KBM-7 (cell line): ENCODE data around the gene ABHD14A.
A peak's percentile ranks its signal among the peaks of the same experiment; 100 is the strongest.

Experiments
- DNase-seq: peaks from one replicate; pipeline ENCODE4 v3.0.0-alpha.2; 2015
- in situ Hi-C: fragments of 300-500 bp; cut with MboI; formaldehyde crosslinking; loops from 2 replicates; pipeline ENCODE4 v1.14.3; 2020; ENCODE audit warnings: low sequenced_read_pairs, low pct_unique_long_range_greater_than_20kb, mixed read lengths

The ABHD14A gene

DNA sequence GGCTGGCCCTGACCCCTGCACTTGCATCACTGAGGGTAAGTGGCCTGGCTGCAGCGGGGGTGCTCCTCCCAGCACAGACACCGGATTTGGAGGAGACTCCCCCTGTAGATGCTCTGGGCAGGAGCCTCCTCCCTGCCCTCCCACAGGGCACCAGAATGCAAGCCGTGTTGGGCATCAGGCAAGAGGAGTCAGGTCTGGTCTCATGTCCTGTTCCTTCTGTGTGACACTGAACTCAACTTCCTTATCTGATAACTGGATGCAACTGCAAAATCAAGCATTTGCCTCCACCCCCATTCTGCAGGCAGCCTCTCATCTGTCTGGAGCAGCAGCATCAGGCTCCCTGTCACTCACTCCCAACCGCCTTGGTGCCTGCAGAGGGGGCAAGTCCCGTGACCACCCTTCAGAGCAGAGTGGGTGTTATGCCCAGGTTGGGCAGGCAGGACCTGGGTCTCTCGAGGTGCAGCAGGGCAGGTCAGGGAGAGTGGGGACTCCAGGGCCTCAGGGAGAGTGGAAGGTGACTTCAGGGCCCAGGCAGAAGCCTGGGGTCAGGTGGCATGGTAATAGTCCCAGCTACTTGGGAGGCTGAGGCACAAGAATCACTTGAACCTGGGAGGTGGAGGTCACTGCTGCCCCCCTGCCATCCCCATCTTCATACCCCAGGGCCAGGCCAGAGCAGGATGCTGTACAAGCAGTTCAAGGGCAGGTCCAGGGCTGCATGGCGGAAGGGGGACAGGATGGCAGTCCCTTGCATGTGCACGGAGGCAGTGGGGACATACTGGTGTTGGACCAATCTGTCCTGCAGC, 31.4 kb downstream of the ABHD14A start:
- in situ Hi-C loops = loop anchor here (10.0 kb wide), 1 partner anchor 129 kb away; no protein-coding TSS in a partner anchor
- DNase-seq = peak; percentile 55

DNA sequence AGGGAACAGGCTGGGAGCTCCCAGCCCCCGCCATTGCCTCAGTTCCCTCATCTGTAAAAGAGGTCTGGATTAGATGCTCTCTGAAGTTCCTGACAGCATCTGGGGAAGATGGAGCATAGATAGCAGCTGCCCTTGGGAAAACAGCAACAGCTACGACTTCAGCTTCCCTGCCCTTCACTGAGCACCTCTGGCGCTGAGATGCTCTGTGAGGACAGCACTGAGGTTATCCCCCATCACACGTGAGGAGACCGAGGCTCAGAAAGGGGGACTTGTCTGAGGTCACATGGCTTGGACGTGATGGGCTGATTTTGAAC, 31.9 kb downstream of the ABHD14A start:
- in situ Hi-C loops = loop anchor here (10.0 kb wide), 1 partner anchor 128 kb away; no protein-coding TSS in a partner anchor
- no peak for DNase-seq

DNA sequence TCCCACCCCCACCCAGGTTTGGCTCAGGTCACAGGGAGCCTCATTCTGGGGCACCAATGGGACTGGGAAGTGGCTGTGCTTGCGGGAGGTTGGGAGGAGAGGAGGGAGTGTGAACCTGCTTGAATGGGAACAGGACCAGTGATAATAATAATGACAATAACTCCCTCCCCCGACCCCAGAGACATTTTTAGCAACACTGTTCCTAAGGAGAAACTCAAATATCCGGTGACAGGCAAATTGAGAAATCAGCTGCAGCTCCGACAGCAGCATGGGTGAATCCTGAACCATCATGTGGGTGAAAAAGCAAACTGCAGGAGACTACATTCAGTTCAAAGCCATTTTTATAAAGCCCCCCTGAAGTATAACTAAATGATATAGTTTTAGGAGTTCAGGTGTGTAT, 32.4 kb downstream of the ABHD14A start:
- DNase-seq = no peak
- in situ Hi-C loops = loop anchor here (10.0 kb wide), 1 partner anchor 128 kb away; no protein-coding TSS in a partner anchor

DNA sequence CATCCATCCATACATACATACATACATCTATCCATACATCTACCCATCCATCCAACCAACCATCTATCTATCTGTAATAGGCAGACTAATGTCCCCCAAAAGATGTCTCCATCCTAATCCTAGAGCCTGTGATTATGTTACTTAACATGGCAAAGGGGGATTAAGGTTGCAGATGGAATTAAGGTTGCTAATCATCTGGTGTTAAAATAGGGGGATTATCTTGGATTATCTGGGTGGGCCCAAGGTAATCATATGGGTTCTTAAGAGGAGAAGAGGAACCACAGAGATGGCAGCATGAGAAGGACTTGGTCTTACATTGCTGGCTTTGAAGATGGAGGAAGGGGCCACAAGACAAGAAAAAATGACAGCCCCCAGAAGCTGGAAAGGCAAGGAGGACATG, 35.6 kb downstream of the ABHD14A start:
- DNase-seq = no peak
- in situ Hi-C loops = no loop called here

DNA sequence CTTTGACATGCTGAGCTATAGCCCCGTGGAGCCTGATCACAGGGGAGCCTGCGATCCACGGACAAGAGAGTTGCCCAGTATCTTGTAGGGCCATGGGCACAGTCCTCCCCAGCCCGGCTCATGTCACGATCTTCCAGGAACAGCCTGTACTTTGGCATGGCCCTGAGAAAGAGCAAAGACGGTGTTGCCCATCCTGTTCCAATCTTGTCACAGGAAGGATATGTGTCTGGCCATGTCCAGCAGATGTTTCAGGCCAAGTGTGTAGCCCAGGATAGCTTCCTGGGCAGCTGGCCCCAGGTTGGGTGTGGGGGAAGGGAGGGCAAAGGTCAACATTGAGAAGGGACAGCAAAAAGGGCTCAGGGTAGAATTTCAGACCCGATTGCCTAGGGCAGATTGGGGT, 37.8 kb downstream of the ABHD14A start:
- DNase-seq = no peak
- in situ Hi-C loops = no loop called here

DNA sequence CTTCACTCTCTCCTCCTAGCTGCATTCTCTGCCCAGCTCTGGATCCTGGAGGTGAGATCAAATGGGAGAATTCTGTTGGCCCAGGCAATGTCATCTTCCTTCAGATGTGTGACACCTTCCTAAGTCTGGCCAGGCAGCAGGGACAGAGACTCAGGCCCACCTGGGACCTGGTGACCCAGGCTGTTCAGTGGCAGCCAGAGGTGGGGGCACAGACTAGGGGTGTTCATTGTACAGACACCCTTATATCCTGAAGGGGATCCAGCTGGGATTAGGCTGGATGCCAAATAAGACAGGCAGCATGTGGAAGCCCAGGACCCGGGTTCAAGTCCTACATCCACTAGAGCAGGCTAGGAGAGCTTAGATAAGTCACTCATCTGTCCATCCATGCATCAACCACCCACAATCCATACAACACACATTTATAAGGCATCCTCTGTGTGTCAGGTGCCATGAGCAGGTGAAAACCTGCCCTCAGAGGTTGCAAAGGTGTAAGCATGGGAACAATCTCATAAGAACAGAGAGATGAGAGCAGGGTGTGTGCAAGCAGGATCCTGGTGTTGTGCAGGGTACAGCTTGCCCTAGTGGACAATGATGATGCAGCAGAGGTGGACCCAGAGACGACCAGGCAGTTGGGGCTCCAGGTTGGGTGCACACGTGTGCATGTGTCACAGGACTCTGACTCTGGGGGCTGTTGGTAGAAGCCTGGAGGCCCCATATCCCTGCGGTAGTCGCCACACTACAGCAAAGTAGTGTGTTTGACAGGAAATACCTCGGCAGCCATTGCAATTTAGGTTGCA, 39.1 kb downstream of the ABHD14A start:
- in situ Hi-C loops = no loop called here
- DNase-seq = no peak

DNA sequence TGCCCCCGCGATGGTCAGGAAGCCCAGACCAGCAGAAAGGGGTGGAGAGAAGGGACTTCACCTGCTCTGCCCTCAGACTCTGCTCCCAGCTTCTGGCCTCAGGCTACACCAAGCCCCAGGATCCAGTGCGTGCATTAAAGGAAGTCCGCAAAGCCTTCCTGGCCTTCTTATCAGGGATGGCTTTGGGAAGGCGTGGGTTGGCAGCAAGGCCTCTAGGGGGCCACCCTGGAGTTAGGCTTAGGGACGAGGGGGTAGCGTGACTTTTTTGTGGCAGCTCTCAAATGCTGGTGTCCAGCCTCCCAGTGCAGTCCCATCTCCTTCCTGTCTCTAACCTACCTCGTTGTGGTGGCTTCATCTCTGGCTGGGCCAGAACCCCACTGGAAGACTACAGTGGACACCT, 39.7 kb downstream of the ABHD14A start:
- peak; percentile 39 for DNase-seq
- in situ Hi-C loops = no loop called here

DNA sequence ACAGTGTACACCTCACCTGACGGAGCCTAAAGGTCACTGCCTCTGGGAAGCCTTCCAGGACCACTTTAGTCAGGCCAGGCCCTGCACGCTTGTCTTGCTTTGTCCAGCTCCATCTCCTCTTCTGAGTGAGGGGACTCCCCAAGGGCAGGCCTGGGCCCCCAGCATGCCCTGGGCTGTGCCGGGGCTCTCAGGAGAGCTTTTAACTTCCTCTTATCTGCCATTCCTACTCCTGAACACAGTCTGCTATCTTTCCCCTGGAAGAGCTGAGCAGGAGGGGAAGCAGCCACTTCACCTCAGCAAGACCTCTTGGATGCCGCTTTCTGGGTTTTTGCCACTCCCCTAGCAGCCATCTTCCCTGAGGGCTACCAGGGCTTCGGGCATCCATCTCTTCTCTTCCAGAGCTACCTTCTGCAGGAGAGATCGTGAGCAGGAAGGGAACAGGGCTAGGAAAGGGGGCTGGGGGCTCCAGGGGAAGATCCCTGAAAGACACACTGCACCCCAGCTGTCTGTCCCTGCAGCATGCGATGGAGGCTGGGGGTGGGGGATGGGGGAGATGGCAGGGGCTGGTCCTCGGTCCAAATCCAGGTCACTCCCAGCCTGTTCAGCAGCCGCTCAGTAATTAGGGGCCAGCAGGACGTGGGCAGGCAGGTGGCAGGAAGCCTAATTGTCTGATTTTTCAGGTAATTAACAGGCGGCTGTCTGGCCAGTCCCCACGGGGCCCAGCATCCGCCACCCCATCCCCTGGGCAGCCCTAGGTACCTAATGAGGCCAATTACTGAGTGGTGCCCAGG, 40.8 kb downstream of the ABHD14A start:
- DNase-seq = peak; percentile 48
- in situ Hi-C loops = no loop called here

DNA sequence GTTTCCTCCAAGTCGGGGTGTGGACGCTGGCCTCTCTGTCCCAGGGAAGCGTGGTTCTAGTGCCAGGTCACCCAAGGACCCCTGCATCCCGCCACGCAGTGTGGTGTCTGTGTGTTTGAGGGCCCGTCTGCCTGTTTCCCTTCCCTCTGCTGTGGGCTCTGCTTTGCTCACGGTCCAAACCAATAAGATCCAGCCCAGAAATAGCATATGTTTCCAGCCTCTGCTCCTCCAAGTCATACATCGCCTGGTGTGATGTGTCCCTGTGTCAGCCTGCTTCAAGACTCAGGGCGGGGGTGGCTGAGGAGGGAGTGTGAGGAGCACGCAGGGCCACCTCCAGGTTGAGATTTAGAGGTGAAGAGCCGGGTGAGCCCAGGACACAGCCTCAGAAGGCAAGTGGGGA, 42.7 kb downstream of the ABHD14A start:
- no peak for DNase-seq
- in situ Hi-C loops = no loop called here

DNA sequence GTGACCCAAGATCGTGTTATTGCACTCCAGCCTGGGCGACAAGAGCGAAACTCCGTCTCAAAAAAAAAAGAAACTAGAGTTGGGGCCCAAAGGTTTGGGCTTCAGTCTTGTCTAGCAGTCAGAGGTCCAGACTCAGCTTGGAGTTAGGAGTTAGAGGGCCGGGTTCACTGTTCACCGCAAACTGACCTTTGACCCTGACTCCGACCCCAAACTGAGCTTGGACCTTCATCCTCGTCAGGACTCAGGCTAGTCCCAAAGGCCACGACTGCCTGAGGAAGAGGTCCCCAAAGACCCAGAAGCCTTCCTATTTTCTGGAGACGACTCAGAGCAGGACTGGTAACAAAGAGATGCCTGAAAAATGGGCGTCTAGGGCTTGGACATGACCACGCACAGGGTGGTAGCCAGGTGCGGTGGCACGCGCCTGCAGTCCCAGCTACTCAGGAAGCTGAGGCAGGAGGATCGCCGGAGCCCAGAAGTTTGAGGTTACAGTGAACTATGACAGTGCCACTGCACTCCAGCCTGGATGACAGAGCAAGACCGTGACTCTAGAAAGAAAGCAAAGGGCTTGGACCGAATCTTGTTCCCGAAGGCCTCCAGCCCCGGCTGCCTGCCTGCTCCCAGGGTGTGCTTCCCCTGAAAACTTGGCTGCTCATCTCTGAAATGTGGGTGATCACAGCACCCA, 43.6 kb downstream of the ABHD14A start:
- in situ Hi-C loops = no loop called here
- DNase-seq = no peak

DNA sequence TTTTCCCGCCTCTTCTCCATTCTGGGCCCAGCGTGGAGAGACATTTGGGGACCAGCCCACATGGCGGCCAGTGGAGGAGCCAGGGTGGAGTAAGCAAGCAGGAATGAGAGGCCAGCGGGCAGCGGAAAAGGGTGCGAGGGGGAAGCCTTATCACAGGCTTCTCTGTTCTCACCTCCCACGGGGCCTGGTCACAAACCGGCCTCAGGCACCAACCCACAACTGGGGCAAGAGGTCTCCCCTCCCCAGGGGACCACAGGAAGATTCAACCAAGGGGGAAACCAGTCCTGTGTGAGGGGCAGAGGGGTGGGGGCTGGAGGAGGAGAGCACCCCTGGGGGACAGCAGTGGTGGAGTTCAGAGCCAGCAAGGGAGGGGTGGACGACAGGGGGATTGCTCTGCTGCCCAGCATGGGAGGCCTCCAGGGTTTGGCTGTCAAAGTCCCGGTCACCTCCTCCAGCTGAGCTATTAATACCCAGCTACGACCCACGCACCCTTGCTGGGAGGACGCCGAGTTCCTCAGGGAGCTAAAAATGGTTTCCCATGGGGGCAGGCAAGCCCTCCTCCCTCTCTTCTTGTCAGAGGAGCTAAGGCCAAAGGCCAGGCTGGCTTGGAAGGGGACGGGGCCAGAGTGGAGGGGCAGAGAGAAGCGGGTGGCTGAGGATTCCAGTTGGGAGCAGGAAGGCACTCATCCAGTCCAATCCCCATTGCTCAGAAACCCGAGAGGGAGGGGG, 44.7 kb downstream of the ABHD14A start:
- DNase-seq = no peak
- in situ Hi-C loops = no loop called here

DNA sequence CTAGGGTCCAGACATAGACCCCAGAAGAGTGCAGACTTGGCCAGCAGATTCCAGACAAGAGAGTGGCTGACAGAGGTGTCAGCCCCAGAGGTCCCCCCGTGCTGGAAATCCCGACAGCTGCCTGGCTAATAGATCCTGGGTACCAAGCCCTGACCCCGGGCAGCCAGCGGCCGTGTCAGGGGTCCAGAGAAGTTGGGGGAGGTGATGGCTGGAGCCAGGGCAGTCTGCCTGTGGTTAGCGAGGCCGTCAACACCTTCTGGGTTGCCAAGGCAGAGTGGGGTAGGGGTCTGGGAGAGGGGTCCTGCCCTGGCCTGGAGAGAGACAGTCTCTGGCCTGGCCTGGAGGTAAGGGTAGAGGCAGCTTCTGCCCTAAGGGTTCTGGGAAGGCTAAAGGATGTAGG, 45.9 kb downstream of the ABHD14A start:
- no peak for DNase-seq
- in situ Hi-C loops = no loop called here

DNA sequence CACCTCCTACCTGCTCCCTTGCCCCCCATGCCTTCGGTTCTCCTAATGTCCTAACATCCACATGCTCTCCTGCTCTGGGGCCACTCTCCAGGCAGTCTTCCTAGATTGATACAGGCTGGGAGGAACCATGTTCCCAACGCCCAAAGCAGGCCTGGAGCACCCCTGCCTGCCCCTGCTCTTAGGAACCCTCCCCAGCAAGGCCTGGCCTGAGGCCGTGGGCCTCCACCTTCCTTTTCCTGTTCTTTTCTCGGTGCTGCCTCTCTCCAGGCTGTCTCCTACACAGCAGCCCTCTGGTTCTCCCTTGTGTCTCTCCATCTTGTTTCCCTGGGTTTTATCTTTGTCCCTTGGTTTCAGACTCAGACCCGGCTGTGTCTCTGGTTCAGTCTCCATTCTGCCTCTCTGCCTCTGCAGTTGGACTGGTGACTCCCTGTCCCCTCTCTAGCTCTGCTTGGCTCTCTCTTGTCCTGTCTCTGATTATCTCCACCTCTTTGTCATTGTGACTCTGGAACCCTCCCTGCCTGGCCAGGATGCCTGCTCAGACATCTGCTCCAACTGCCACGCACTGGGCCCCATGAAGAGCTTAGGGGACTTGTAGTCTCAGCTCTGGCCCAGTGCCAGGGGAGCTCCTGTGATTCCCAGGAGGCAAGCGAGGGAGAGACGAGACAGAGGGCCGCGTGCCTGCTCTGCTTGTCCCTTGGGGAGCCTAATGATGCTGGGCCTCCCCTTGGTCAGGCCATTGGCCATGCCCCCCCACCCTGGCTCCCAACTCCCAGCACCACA, 46.8 kb downstream of the ABHD14A start:
- in situ Hi-C loops = no loop called here
- DNase-seq = no peak

DNA sequence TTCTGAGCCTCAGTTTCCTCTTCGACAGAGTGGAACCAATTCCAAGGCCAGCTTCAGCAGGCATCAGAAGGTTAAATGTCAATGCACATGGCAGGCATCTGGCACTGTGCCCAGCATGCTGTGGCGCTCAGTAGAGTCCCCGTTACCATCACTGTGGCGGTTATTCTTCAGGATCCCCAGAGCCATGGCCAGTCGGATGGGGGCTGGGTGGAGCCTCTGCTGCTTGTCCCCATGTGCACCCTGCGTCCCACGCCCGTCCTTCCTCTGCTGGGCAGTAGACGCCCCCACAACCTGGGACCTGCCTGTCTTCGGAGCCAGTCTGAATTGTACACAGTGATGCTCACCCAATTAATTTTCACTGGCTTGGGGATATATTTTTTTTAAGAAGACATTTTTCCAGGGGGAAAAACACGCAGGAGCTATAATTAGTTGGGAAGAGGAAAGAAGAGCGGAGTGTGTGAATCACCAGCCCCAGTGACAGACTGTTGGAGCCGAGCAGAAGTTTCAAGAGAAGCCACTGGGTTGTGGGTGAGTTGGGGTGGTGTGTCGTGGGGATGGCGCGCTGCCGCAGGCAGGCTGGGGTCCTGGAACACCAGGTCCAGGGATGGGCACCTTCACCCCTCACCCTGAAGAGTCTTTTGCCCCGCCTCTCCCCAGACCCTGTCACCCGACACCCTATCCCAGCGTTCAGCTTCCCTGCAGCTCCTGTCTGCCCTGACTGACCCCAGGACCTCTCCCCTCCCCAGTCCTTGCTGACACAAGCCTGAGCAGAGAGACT, 47.6 kb downstream of the ABHD14A start:
- no peak for DNase-seq
- in situ Hi-C loops = no loop called here

DNA sequence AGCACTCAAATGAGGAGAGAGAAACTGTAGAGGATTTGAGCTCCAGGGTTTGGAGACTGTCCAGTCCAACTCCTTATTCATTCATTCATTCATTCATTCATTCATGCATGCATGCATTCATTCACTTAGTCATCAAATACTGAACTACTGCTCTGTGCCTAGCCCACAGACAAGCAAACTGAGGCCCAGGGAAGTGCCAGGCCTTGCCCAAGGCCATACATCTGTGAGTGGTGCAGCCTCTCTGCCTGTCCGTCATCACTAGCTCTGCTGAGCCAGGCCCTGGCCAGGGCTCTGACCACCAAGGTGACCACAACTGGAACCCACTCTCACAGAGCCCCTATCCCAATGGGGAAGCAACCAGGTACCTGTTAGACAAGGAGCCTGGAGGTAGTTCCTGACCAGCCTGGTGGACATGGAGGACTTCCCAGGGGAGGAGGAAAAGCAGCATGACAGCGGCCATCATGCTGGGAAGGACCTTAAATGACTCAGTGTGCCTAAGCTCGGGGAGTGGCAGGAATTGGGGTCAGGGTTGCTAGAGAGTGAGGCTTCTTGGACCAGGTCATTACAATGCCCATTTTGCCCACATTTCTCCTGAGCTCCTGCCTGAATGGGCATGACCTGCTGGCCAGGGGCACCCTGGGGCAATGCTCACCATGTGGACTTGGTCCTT, 48.4 kb downstream of the ABHD14A start:
- in situ Hi-C loops = no loop called here
- no peak for DNase-seq

DNA sequence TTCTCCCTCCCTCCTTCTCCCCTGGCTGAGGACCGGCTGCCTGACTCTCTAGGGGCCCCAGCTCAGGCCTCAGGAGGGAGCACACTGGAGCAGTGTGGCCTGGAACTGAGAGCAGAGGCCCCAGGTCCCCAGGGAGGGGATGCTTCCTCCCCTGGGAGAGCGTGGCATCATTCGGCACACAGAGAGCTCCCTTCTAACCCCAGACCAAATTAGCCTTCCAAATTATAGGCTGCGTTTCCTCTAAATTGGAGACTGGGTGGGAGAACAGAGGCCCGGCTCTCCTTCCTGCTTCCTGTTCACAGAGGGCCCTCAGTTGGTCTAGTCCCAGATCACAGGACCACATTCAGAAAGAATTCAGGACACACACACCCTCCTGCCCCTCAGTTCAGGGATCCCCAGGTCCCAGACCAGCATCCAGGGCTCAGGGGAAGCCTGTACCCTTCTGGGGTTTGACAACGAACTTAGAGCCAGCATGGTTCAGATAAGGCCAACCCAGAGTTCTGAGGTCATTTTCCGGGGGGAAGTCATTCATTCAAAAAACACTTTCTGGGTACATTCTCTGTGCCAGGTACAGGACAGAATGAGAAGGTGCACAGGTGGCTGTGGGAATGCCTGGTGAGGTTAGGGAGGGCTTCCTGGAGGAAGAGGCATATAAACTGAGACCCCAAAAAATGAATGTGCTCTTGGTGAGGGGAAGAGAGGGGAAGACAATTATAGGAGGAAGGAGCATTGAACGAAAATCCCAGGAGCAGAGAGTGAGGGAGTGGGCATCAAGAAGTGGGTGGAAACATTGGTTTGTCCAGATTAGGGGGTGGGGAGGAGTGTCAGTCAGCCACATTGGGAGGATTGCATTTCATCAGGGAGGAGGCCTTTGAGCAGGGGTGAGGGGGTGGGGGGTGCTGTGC, 49.2 kb downstream of the ABHD14A start:
- DNase-seq = no peak
- in situ Hi-C loops = no loop called here
